GM19238 (cell line): ENCODE results near the gene SRRT.
"Not testable (repeated sequence)": the region's sequence is repeated elsewhere in the genome, so short reads cannot be mapped to it uniquely, and the experiment has no call there.

ENCODE experiments used
- DNase-seq: peaks from one replicate; pipeline ENCODE4 v3.0.0; 2011; ENCODE audit warnings: low spot score; ENCODE audit not compliant: insufficient read length

The SRRT gene

DNA sequence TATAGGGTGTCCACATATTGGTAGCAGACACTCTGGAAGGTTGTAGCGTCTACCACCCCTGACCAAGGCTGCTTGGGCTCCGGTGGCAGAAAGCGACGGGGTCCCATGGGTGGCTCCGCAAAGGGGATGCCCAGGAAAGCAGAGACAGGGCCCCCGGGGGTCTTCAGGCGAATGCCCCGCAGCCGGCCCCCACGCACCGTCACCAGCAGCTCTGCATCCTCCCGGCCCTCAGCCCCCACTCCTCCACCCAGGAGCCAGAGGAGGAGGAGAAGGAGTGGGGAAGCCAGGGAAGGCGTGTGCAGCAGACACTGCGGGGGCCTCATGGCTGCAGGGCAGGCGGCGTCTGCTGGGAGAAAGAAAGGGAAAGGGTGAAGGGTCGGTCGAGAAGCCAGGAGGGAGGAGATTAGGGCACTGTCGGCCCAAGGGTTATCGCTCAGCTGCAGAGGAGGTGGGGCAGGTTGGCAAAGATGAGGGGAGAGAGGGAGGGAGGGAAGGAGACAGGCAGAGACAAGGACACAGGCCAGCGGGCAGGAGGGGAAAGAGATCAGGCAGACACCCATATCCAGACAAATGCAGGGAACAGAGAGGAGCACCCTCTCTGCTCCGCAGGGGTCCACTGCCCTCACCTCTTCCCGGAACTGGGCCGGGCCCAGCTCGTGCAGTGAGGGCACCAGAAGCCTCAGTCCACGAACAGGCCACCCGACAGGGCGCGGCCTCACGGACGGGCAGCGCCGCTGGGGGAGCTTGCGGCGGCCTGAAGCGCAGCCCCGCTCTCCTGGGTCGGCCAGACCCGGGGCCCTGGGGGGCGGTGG, 19.2 kb downstream of the SRRT start:
- no peak for DNase-seq

DNA sequence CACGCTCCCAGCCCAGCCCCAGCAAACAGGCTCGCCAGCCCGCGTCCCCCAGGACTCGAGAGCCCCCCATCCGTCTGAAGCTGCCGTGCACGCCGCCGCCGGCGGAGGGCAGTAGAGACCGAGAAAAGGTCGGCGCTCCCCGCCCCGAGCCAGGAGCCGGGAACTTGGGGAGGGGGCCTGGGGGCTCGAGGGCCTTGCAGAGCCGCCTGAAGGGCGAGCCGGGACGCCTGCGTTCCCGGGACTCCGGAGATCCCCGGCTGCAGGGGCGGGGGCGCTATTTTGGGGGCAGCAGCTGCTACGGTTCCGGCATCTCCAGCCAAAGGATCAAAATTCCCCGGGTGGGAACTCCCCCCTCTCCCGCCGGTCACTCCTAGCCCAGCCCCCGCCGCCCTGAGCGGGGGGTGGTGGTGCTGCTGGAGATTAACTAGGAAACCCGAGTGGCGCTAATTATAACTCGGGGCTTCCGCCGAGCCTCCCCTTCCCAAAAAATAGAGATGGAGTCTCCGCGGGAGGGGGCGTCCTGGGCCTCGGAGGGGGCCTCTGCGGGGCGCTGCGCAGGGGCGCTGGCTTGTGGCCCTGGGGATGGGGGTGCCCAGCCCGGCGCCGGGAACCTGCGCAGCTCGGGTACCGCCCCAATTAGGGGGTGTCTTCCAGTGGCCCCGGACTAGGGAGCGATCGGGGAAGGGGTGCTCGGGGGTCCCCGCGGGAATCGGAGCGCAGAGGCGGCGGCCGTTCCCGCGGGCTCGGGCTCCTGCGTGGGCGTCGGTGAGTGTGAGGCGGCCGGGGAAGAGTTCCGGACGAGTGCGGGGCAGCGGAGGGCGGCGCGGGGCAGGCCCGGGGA, 20.2 kb downstream of the SRRT start:
- DNase-seq = no peak

DNA sequence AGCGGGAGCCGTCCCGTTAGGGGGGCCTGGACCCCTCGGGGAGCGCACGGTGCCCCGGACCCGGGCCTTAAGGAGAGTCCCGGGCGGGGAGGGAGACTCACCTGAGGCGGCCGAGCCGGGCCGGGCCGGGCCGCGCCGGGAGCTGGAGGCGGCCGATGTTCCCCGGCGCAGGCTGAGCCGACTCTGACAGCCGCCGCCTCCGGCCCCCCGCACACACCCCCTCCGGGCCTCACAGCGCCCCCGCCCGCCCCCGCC, 20.7 kb downstream of the SRRT start, which contains the start of gene ACHE:
Gene ACHE (minus strand): TSS at position 188 of the 255 bp plus-strand sequence. CDS start 1,656 bp downstream, outside the sequence.
- DNase-seq = no peak

DNA sequence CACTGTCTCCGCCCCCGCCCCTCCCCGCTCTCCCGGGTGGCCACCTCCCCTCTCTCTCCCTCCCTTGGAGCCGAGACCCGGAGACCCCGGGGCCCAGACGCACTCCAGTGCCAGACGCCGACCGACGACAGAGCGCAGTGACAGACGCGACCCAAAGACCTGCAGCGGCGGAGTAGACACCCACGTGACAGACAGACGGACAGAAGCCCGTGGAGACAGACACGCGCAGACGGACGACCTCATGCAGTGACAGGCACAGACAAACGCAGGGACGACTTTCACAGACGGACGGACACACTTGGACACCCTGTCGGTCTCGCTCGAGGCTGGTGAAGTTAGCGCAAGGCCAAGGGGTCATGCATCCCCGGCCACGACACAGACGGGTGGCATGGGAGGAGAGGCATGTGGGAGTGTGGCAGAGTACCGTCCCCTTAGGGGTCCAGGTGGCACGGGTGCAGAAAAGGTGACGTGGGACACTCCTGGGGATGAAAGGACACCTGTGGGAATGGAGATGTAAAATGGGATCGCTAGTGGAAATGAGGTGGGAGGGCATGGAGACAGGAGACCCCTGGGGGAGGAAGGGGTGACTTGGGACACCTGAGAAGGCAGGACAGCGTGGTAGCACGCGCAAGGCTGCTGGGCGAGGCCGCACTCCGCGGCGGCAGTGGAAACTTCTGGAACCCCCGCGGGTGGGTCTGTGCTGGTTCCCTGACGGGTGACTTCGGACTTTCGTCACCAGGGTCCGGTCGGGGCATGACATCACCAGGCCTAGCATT, 21.2 kb downstream of the SRRT start:
- DNase-seq = no peak

DNA sequence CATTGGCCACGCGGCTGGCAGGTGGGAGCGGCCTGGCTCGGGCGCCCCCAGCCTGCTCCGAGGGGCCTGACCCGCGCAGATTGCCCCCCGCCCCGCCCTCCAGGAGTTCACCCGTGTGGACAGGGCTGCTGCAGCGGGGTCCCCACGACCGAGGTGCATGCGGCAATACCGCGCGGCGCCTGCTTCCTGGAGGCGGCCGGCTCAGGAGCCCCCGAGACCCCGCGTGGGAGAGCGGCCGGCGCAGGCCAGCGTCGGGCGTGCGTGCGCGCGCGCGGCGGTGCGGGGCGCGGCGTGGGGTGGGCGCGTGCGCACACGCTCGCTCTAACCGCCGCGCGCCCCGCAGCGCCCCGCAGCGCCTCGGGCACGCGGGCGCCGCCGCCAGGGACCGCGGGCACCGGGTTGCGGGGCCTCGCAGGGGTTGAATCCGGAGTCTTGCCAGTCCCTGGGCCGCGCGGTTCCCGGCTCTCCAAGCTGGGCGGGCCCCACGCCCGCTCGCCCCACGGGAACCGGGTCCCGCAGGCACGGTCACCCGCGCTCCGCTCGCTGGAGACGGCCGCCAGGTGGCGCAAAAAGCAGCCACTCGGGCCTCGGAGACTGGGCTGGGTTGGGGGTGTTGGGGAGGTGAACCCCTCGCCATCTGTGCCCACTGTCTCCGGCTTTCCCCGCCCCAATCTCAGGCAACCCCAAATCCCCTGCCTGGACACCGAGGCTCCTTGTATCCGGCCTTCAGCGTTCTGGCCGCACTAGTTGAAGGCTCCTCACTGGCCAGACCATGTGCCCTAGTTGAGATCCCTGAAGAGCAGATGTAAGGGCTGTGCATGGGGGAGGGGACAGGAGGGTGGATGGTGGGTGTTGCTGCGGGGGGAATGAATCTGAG, 22.1 kb downstream of the SRRT start:
- no peak for DNase-seq

DNA sequence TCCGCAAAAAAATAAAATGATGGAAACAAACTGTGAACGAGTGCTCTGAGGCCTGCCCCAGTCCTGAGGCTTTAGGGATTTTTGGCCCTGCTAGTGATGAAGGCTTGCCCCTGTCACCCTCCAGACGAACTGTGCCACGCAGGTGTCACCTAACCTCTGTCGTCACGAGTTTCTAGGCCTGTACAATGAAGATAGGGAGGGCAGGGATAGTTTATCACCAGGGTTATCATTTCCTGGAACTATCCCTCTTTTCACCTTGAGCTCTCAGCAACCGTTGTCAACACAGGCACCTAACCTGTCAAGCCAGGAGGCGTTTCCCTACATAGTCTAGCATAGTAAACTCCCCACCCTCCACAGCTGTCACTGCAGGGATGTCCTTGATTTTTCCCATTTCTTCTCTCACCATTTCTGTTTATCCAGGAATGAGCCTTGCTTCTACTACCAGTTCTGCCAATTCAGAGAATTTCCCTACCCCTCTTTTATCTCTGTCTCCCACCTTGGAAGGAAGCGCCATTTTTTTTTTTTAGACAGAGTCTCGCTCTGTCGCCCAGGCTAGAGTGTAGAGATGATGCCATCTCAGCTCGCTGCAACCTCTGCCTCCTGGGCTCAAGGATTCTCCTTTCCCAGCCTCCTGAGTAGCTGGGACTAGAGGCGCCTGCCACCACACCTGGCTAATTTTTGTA, 23.0 kb downstream of the SRRT start:
- no peak for DNase-seq

DNA sequence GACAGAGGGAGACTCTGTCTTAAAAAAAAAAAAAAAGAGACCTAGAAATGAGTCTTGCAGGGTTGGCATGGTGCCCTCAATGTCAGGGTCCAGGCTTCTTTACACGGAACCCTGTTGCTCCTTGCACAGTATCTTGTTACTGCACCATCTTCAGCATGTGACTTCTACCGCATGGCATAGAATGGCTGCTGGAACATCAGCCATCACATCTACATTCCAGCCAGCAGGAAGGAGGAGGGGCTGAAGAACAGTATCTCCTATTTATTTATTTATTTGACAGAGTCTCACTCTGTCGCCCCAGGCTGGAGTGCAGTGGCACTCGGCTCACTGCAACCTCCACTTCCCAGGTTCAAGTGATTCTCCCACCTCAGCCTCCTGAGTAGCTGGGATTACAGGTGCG, 24.5 kb downstream of the SRRT start:
- no peak for DNase-seq

DNA sequence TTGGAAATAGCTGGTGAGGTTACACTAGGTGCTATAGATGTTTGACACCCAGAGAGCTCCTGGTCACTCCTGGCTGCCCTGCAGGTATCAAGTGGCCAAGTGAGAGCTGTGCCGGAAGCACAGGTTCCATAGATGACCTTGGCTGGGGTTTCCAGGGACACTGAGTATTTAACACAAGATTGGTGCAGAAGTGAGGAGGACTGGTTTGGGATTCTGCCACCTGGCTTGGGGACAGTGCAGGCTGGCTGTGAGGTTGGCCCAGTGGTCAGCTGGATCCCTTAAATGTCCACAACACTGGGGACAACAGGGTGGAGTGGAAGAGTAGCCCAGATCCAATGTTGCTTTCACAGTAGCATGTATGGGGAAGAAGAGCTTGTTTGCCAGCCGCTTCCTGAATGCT, 26.1 kb downstream of the SRRT start:
- no peak for DNase-seq

DNA sequence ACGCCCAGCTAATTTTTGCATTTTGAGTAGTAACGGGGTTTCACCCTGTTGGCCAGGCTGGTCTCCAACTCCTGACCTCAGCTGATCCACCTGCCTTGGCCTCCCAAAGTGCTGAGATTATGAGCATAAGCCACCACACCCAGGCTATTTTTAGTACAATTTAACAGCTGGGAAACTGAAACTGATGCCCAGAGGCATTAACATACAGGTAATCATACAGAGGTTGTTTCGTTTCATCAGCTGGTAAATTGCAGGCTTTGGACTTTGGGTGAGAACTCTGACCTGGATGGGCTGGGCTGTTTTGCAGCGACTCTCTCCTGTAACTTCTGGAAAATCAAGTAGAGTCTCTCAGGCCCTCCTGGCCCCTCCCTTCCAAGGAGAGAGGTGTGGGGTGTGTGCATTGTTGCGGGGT, 27.0 kb downstream of the SRRT start:
- no peak for DNase-seq

DNA sequence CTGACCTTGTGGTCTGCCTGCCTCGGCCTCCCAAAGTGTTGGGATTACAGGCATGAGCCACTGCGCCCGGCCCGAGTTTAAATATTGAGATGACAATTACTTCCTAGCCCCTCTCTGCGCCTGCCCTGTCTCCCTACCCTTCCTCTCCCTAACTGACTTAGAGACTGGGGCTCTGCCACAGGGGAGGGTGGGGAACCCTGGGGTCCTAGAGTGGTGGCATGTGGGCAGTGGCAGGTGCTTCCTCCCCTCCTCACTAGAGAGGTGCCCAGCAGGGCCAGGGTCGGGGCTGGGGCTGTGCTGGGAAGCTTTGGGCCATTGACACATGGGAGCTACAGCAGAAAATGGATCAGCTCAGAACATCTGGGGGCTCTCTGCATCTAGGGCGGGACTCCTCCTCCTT, 27.7 kb downstream of the SRRT start:
- no peak for DNase-seq

DNA sequence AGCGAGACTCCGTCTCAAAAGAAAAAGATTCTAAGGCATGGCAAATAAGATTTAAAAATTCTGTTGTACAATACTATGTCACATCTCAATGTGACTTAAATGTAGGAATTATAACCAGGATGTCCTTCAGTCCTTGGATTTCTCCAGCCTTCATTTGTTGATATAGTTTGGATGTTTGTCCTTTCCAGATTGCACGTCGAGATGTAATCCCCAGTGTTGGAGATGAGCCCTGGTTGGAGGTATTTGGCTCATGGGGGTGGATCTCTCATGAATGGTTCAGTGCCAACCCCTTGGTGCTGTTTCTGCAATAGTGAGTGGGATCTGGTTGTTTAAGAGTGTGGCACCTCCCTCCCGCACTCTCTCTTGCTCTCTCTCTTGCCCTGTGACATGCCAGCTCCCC, 33.6 kb downstream of the SRRT start:
- no peak for DNase-seq

DNA sequence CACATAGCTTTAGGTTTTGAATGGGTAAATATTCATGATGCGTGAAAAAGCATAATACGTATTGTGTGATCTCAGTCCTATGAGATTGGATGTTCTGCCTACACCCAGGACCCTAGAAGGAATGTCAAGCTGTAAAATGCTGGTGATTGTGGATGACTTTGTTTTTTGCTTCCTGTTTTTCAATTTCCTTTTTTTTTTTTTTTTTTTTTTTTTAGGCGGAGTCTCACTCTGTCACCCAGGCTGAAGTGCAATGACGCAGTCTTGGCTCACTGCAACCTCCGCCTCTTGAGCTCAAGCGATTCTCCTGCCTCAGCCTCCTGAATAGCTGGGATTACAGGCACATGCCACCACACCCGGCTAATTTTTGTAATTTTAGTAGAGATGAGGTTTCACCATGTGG, 35.5 kb downstream of the SRRT start:
- DNase-seq = not testable (repeated sequence)

DNA sequence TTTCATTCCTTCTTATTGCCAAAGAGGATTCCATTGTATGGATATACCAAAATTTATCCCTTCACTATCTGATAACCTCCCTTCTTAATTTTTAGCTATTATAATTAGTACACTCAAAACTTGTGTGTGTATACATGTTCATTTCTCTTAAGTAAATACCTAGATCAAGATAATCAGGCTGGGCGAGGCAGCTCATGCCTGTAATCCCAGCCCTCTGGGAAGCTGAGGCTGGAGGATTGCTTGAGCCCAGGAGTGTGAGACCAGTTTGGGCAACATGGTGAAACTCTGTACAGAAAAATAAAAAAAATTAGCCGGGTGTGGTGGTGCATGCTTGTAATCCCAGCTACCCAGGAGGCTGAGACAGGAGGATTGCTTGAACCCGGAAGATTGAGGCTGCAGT, 36.6 kb downstream of the SRRT start:
- DNase-seq = no peak

DNA sequence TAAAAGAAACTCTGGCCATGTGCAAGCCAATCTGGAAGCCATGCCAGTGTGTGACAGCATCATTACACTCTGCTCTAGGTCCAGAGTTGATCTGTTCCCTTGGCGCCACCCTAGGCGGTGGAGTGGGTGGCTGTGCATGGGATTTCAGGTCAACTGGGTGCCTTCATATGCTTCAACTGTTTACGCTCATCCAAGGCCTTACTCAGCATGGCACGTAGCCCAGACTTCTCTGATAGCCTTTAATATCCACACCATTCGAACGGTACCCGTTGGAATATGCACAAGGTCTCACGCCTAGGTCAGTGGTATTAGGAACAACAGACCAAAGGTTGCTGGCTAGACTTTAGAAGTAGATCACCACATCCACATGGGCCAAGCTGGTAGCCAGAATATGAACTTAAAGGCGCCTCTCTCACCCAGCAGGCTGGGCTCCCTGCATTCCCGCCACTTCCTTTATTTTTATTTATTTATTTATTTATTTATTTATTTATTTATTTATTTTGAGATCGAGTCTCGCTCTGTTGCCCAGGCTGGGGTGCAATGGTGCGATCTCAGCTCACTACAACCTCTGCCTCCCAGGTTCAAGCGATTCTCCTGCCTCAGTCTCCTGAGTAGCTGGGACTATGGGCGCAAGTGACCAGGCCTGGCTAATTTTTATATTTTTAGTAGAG, 39.4 kb downstream of the SRRT start:
- DNase-seq = no peak

DNA sequence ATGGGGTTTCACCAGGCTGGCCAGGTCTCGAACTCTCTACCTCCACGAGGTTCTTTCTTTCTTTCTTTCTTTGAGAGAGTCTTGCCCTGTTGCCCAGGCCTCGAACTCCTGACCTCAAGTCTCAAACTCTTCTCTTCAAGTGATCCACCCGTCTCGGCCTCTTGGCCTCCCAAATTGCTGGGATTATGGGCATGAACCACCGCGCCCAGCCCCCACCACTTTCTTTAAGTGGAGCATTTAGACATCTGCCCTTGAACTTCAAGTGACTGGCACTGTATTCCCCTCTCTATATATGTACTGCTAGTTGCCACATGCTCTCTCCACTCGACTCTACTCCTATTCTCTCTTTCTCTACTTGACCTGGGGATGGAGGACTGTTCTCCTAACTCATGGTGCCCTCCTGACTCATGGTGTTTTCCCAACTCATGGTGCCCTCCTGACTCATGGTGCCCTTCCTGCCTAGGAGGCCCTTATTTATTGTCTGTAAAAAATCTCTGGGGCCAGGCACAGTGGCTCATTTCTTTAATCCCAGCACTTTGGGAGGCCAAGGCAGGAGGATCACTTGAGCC, 40.1 kb downstream of the SRRT start:
- no peak for DNase-seq

DNA sequence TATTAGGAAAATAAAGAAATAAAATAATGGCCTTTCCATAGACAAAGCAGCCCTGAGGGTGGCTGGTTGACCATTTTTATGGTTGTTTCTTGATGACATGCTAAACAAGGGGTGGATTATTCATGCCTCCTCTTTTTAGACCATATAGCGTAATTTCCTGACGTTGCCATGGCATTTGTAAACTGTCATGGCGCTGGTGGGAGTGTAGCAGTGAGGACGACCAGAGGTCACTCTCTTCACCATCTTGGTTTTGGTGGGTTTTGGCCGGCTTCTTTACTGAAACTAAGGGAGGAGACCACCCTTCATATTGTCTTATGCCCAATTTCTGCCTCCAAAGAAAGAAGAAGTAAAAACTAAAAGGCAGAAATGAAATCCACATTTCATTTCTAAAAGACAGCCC, 44.4 kb downstream of the SRRT start:
- not testable (repeated sequence) for DNase-seq

DNA sequence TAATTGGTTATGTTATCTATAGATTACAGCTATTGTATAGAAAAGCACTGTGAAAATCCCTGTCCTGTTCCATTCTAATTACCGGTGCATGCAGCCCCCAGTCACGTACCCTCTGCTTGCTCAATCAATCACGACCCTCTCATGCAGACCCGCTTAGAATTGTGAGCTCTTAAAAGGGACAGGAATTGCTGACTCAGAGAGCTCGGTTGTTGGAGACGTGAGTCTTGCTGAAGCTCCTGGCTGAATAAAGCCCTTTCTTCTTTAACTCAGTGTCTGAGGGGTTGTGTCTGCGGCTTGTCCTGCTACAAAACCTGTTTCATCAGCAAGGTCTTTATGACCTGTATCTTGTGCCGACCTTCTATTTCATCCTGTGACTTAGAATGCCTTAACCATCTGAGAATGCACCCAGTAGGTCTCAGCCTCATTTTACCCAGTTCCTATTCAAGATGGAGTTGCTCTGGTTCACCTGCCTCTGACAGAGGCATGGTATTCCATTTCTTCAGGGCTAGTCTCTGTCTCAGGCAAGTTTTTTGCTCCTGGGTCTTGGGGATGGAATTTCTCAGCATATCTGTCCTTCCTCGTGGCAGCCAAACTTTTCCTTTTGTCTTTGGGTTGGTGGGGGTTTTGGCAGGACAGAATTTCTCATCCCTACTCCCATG, 45.0 kb downstream of the SRRT start:
- not testable (repeated sequence) for DNase-seq

DNA sequence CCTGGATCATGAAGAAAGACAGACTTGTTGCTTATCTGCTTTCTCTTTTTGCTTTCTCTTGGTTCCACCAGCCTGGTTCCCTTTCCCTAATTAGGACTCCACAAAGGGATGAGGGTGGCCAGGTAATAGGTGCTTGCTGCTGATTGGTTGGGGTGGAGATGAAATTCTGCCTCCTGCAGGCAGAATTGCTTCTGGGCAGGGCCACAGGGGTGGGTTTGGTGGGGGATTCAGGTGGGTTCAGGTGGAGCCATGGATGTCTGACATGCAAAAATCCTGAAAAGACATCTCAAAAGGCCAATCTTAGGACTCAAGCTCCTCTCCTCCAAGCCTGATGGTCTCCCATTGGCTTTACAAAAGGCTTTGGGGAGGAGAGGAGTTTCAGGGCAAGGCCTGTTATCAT, 46.1 kb downstream of the SRRT start:
- DNase-seq = no peak

DNA sequence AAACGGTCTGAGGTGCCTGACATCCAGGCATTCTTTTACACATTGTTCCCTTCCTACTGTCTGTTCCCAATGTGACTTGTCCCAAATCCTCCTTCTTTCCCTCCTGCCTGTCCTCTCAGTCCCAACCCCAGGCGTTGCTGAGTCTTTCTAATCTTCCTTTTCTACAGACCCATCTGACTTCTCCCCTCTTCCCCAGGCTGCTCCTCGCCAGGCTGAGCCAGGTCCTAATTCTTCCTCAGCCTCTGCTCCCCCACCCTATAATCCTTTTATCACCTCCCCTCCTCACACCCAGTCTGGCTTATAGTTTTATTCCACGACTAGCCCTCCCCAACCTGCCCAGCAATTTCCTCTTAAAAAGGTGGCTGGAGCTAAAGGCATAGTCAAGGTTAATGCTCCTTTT, 48.7 kb downstream of the SRRT start:
- not testable (repeated sequence) for DNase-seq
